ENCODE results near the gene SSRP1. TPM values are rescaled to one million over a fixed set of nuclear protein-coding genes. Genes with fewer than 3 reads are reported as not detected.

Gene SSRP1
- total RNA-seq, 1 experiment from 2014 or later: 173 TPM

- CTCF ChIA-PET: no interaction called here
- in situ Hi-C loops (cut with HindIII; ENCODE audit: low pct_unique_long_range_greater_than_20kb, low sequenced_read_pairs): no loop called here
- intact Hi-C loops (cut with micrococcal nuclease; ENCODE audit: unreplicated experiment): no loop called here
- Histone ChIP-seq H3K9me3 (ENCODE audit: control insufficient read depth, insufficient read depth, low read depth, low read length) (no peaks in the 10 kb centered on the region), H3K4me3 (ENCODE audit: low read depth in 2 of 2, low read length in 2 of 2) (peak overlapping the region; percentile 71 to 77), H3K27me3 (ENCODE audit: control insufficient read depth, insufficient read depth, low read length) (no peaks in the 10 kb centered on the region), H3K27ac (ENCODE audit: low read length) (peak overlapping the region; percentile 86), H3K36me3 (ENCODE audit: control insufficient read depth, insufficient read depth, low read length) (peaks cover 11% of the 10 kb centered on the region; the same call in 1 of the 2 replicates), H3K4me1 (ENCODE audit: control insufficient read depth, insufficient read depth, low read length) (peaks cover 39% of the 10 kb centered on the region)
- TF ChIP-seq SIN3A (IDR thresholded peaks at IDR 0.05; ENCODE audit: borderline replicate concordance, insufficient read depth, low read depth, low read length) (no peak), CTCF (IDR thresholded peaks at IDR 0.05) (no peak), REST (IDR thresholded peaks at IDR 0.05; ENCODE audit: insufficient read depth in 1 of 2, low read depth in 2 of 2, low read length in 1 of 2) (no peak), POLR2AphosphoS5 (IDR thresholded peaks at IDR 0.05; ENCODE audit: low read depth, low read length) (no peak), TCF7L2 (IDR thresholded peaks at IDR 0.05; ENCODE audit: low read depth, low read length) (no peak)
- POLR2A ChIA-PET: no interaction called here
- ATAC-seq (no peak), DNase-seq (ENCODE audit: low read depth, low spot score) (no peak)
- BruUV-seq (replicated peaks): no TSS peak
Observed at GRCh38 chr11:57323855-57324153, 11.9 kb downstream of the SSRP1 start.

- BruUV-seq (replicated peaks): no TSS peak
- in situ Hi-C loops (cut with HindIII; ENCODE audit: low pct_unique_long_range_greater_than_20kb, low sequenced_read_pairs): no loop called here
- no peaks in the 10 kb centered on the region for H3K9me3 ChIP-seq (ENCODE audit: control insufficient read depth, insufficient read depth, low read depth, low read length)
- ATAC-seq (no peak), DNase-seq (ENCODE audit: low read depth, low spot score) (no peak)
- peaks cover 8% of the 10 kb centered on the region; the same call in 1 of the 2 replicates for H3K36me3 ChIP-seq (ENCODE audit: control insufficient read depth, insufficient read depth, low read length)
- ChIA-PET POLR2A (no interaction called here), CTCF (no interaction called here)
- intact Hi-C loops (cut with micrococcal nuclease; ENCODE audit: unreplicated experiment): no loop called here
- TF ChIP-seq SIN3A (IDR thresholded peaks at IDR 0.05; ENCODE audit: borderline replicate concordance, insufficient read depth, low read depth, low read length): no peak
- no peak for TF ChIP-seq POLR2AphosphoS5 (IDR thresholded peaks at IDR 0.05; ENCODE audit: low read depth, low read length)
- TF ChIP-seq REST (IDR thresholded peaks at IDR 0.05; ENCODE audit: insufficient read depth in 1 of 2, low read depth in 2 of 2, low read length in 1 of 2): no peak
- no peak for TF ChIP-seq CTCF (IDR thresholded peaks at IDR 0.05)
- TF ChIP-seq TCF7L2 (IDR thresholded peaks at IDR 0.05; ENCODE audit: low read depth, low read length): no peak
- peak overlapping the region; percentile 86 for H3K27ac ChIP-seq (ENCODE audit: low read length)
- peak overlapping the region; percentile 71 to 77 for H3K4me3 ChIP-seq (ENCODE audit: low read depth in 2 of 2, low read length in 2 of 2)
- peaks cover 39% of the 10 kb centered on the region for H3K4me1 ChIP-seq (ENCODE audit: control insufficient read depth, insufficient read depth, low read length)
- no peaks in the 10 kb centered on the region for H3K27me3 ChIP-seq (ENCODE audit: control insufficient read depth, insufficient read depth, low read length)
Observed at GRCh38 chr11:57323167-57323854, 12.4 kb downstream of the SSRP1 start.
